NOMO-1 (cell line): ENCODE results near the gene NFKBIE.

ENCODE experiments used
- DNase-seq, 2 experiments: peaks; one replicate each; lab custom pipeline; 2025; ENCODE audit not compliant: unreplicated experiment in 2 of 2; lab: John Stamatoyannopoulos, UW

The NFKBIE gene

GRCh38 chr6:44229376-44230033 lies 35.8 kb downstream of the NFKBIE start:
- no peak for DNase-seq

- no peak for DNase-seq
These were observed 36.5 kb downstream of the NFKBIE start for GRCh38 chr6:44228836-44229235.

- DNase-seq = no peak
These were observed 36.9 kb downstream of the NFKBIE start for GRCh38 chr6:44228433-44228832.

GRCh38 chr6:44228031-44228430 lies 37.3 kb downstream of the NFKBIE start:
- no peak for DNase-seq

GRCh38 chr6:44227148-44227793 lies 38.1 kb downstream of the NFKBIE start:
- DNase-seq = no peak

- peak; percentile 14 to 28 for DNase-seq
These were observed 38.8 kb downstream of the NFKBIE start for GRCh38 chr6:44226368-44227147.

- DNase-seq = no peak
These were observed 39.6 kb downstream of the NFKBIE start for GRCh38 chr6:44225579-44226325.

GRCh38 chr6:44224965-44225305 lies 40.4 kb downstream of the NFKBIE start:
- DNase-seq = no peak

GRCh38 chr6:44224029-44224964 lies 41.1 kb downstream of the NFKBIE start:
- peak in 1 of 2 experiments; percentile 39 for DNase-seq

- DNase-seq = peak; percentile 72 to 77
These were observed 41.9 kb downstream of the NFKBIE start, which contains the start of gene SLC29A1 for GRCh38 chr6:44223319-44224028. Gene SLC29A1 (plus strand): TSS chr6:44223595. CDS start chr6:44227314, 3,719 bp downstream.

GRCh38 chr6:44222486-44223318 lies 42.6 kb downstream of the NFKBIE start:
- DNase-seq = no peak

- DNase-seq = no peak
These were observed 43.4 kb downstream of the NFKBIE start for GRCh38 chr6:44221961-44222335.

- peak; percentile 68 to 70 for DNase-seq
These were observed 43.9 kb downstream of the NFKBIE start for GRCh38 chr6:44221291-44221960.

GRCh38 chr6:44220913-44221290 lies 44.4 kb downstream of the NFKBIE start:
- no peak for DNase-seq

GRCh38 chr6:44219815-44220784 lies 45.3 kb downstream of the NFKBIE start:
- no peak for DNase-seq

GRCh38 chr6:44219053-44219814 lies 46.1 kb downstream of the NFKBIE start:
- DNase-seq = peak; percentile 79 to 80
